ENCODE data around the gene BICDL1. TPM values are rescaled to one million over a fixed set of nuclear protein-coding genes. Genes with fewer than 3 reads are reported as not detected.
A peak's percentile ranks its signal among the peaks of the same experiment; 100 is the strongest.

The BICDL1 gene
- total RNA-seq, 1 donor from 2014 or later, result 1.0 TPM

- Histone ChIP-seq H3K9me3 (ENCODE audit: control insufficient read depth in 3 of 3, low read length in 3 of 3) (no peaks in the 10 kb centered on the region), H3K9ac (ENCODE audit: low read depth in 1 of 3, low read length in 3 of 3) (peak overlapping the region in 1 of 3 donors; percentile 16), H3K36me3 (ENCODE audit: control insufficient read depth in 3 of 3, insufficient read depth in 3 of 3, low read length in 3 of 3) (peaks cover 21 to 29% (median 27%) of the 10 kb centered on the region in 3 donors), H3K4me3 (ENCODE audit: low read length in 3 of 3) (no peak overlapping the region), H3K27me3 (ENCODE audit: control insufficient read depth in 3 of 3, insufficient read depth in 3 of 3, low read length in 3 of 3) (no peaks in the 10 kb centered on the region), H3K27ac (ENCODE audit: low read depth, low read length) (no peak overlapping the region), H3K4me1 (ENCODE audit: control insufficient read depth in 3 of 3, insufficient read depth in 3 of 3, low read length in 3 of 3) (peaks cover 27 to 34% (median 28%) of the 10 kb centered on the region in 3 donors)
Measured at GRCh38 chr12:120094485-120094884, 105.4 kb downstream of the BICDL1 start.

- H3K36me3 ChIP-seq (ENCODE audit: control insufficient read depth in 3 of 3, insufficient read depth in 3 of 3, low read length in 3 of 3), result peaks cover 24 to 30% (median 27%) of the 10 kb centered on the region in 3 donors
- H3K4me1 ChIP-seq (ENCODE audit: control insufficient read depth in 3 of 3, insufficient read depth in 3 of 3, low read length in 3 of 3), result peaks cover 27 to 35% (median 32%) of the 10 kb centered on the region in 3 donors
- H3K9me3 ChIP-seq (ENCODE audit: control insufficient read depth in 3 of 3, low read length in 3 of 3), result no peaks in the 10 kb centered on the region
- H3K27ac ChIP-seq (ENCODE audit: low read depth, low read length), result no peak overlapping the region
- H3K4me3 ChIP-seq (ENCODE audit: low read length in 3 of 3), result no peak overlapping the region
- H3K27me3 ChIP-seq (ENCODE audit: control insufficient read depth in 3 of 3, insufficient read depth in 3 of 3, low read length in 3 of 3), result no peaks in the 10 kb centered on the region
- no peak overlapping the region for H3K9ac ChIP-seq (ENCODE audit: low read depth in 1 of 3, low read length in 3 of 3)
Measured at GRCh38 chr12:120095331-120095730, 106.3 kb downstream of the BICDL1 start.

- no peaks in the 10 kb centered on the region for H3K27me3 ChIP-seq (ENCODE audit: control insufficient read depth in 3 of 3, insufficient read depth in 3 of 3, low read length in 3 of 3)
- peaks cover 25 to 30% (median 27%) of the 10 kb centered on the region in 3 donors for H3K36me3 ChIP-seq (ENCODE audit: control insufficient read depth in 3 of 3, insufficient read depth in 3 of 3, low read length in 3 of 3)
- peaks cover 27 to 35% (median 32%) of the 10 kb centered on the region in 3 donors for H3K4me1 ChIP-seq (ENCODE audit: control insufficient read depth in 3 of 3, insufficient read depth in 3 of 3, low read length in 3 of 3)
- H3K4me3 ChIP-seq (ENCODE audit: low read length in 3 of 3), result no peak overlapping the region
- H3K27ac ChIP-seq (ENCODE audit: low read depth, low read length), result no peak overlapping the region
- no peaks in the 10 kb centered on the region for H3K9me3 ChIP-seq (ENCODE audit: control insufficient read depth in 3 of 3, low read length in 3 of 3)
- no peak overlapping the region for H3K9ac ChIP-seq (ENCODE audit: low read depth in 1 of 3, low read length in 3 of 3)
Measured at GRCh38 chr12:120095736-120096135, 106.7 kb downstream of the BICDL1 start.

GRCh38 chr12:120096671-120097202 lies 107.7 kb downstream of the BICDL1 start:
- Histone ChIP-seq H3K27me3 (ENCODE audit: control insufficient read depth in 3 of 3, insufficient read depth in 3 of 3, low read length in 3 of 3) (no peaks in the 10 kb centered on the region), H3K9ac (ENCODE audit: low read depth in 1 of 3, low read length in 3 of 3) (no peak overlapping the region), H3K4me1 (ENCODE audit: control insufficient read depth in 3 of 3, insufficient read depth in 3 of 3, low read length in 3 of 3) (peaks cover 28 to 36% (median 32%) of the 10 kb centered on the region in 3 donors), H3K4me3 (ENCODE audit: low read length in 3 of 3) (no peak overlapping the region), H3K9me3 (ENCODE audit: control insufficient read depth in 3 of 3, low read length in 3 of 3) (no peaks in the 10 kb centered on the region), H3K36me3 (ENCODE audit: control insufficient read depth in 3 of 3, insufficient read depth in 3 of 3, low read length in 3 of 3) (peaks cover 25 to 30% (median 27%) of the 10 kb centered on the region in 3 donors), H3K27ac (ENCODE audit: low read depth, low read length) (no peak overlapping the region)

- peaks cover 33 to 46% (median 46%) of the 10 kb centered on the region in 3 donors for H3K4me1 ChIP-seq (ENCODE audit: control insufficient read depth in 3 of 3, insufficient read depth in 3 of 3, low read length in 3 of 3)
- no peaks in the 10 kb centered on the region for H3K9me3 ChIP-seq (ENCODE audit: control insufficient read depth in 3 of 3, low read length in 3 of 3)
- H3K27me3 ChIP-seq (ENCODE audit: control insufficient read depth in 3 of 3, insufficient read depth in 3 of 3, low read length in 3 of 3), result no peaks in the 10 kb centered on the region
- H3K27ac ChIP-seq (ENCODE audit: low read depth, low read length), result no peak overlapping the region
- H3K4me3 ChIP-seq (ENCODE audit: low read length in 3 of 3), result no peak overlapping the region
- H3K9ac ChIP-seq (ENCODE audit: low read depth in 1 of 3, low read length in 3 of 3), result no peak overlapping the region
- peaks cover 33 to 45% (median 39%) of the 10 kb centered on the region in 3 donors for H3K36me3 ChIP-seq (ENCODE audit: control insufficient read depth in 3 of 3, insufficient read depth in 3 of 3, low read length in 3 of 3)
Measured at GRCh38 chr12:120098756-120099470, 109.9 kb downstream of the BICDL1 start.

- H3K27ac ChIP-seq (ENCODE audit: low read depth, low read length), result peak overlapping the region; percentile 87
- H3K4me3 ChIP-seq (ENCODE audit: low read length in 3 of 3), result no peak overlapping the region
- H3K9me3 ChIP-seq (ENCODE audit: control insufficient read depth in 3 of 3, low read length in 3 of 3), result no peaks in the 10 kb centered on the region
- peak overlapping the region in 1 of 3 donors; percentile 25 for H3K9ac ChIP-seq (ENCODE audit: low read depth in 1 of 3, low read length in 3 of 3)
- peaks cover 30 to 43% (median 41%) of the 10 kb centered on the region in 3 donors for H3K4me1 ChIP-seq (ENCODE audit: control insufficient read depth in 3 of 3, insufficient read depth in 3 of 3, low read length in 3 of 3)
- H3K27me3 ChIP-seq (ENCODE audit: control insufficient read depth in 3 of 3, insufficient read depth in 3 of 3, low read length in 3 of 3), result no peaks in the 10 kb centered on the region
- H3K36me3 ChIP-seq (ENCODE audit: control insufficient read depth in 3 of 3, insufficient read depth in 3 of 3, low read length in 3 of 3), result peaks cover 29 to 44% (median 39%) of the 10 kb centered on the region in 3 donors
Measured at GRCh38 chr12:120099738-120100137, 110.7 kb downstream of the BICDL1 start.

GRCh38 chr12:120100630-120101029 lies 111.6 kb downstream of the BICDL1 start:
- peak overlapping the region; percentile 59 to 76 (median 61) for H3K9ac ChIP-seq (ENCODE audit: low read depth in 1 of 3, low read length in 3 of 3)
- H3K4me1 ChIP-seq (ENCODE audit: control insufficient read depth in 3 of 3, insufficient read depth in 3 of 3, low read length in 3 of 3), result peaks cover 28 to 40% (median 40%) of the 10 kb centered on the region in 3 donors
- H3K27ac ChIP-seq (ENCODE audit: low read depth, low read length), result peak overlapping the region; percentile 87
- peak overlapping the region in 2 of 3 donors; percentile 35 to 40 for H3K4me3 ChIP-seq (ENCODE audit: low read length in 3 of 3)
- H3K36me3 ChIP-seq (ENCODE audit: control insufficient read depth in 3 of 3, insufficient read depth in 3 of 3, low read length in 3 of 3), result peaks cover 34 to 49% (median 39%) of the 10 kb centered on the region in 3 donors
- no peaks in the 10 kb centered on the region for H3K27me3 ChIP-seq (ENCODE audit: control insufficient read depth in 3 of 3, insufficient read depth in 3 of 3, low read length in 3 of 3)
- no peaks in the 10 kb centered on the region for H3K9me3 ChIP-seq (ENCODE audit: control insufficient read depth in 3 of 3, low read length in 3 of 3)

GRCh38 chr12:120101182-120101581 lies 112.1 kb downstream of the BICDL1 start:
- Histone ChIP-seq H3K36me3 (ENCODE audit: control insufficient read depth in 3 of 3, insufficient read depth in 3 of 3, low read length in 3 of 3) (peaks cover 34 to 49% (median 39%) of the 10 kb centered on the region in 3 donors), H3K9ac (ENCODE audit: low read depth in 1 of 3, low read length in 3 of 3) (peak overlapping the region; percentile 59 to 76 (median 61)), H3K9me3 (ENCODE audit: control insufficient read depth in 3 of 3, low read length in 3 of 3) (no peaks in the 10 kb centered on the region), H3K4me3 (ENCODE audit: low read length in 3 of 3) (peak overlapping the region; percentile 30 to 40 (median 35)), H3K27ac (ENCODE audit: low read depth, low read length) (peak overlapping the region; percentile 87), H3K4me1 (ENCODE audit: control insufficient read depth in 3 of 3, insufficient read depth in 3 of 3, low read length in 3 of 3) (peaks cover 28 to 40% (median 40%) of the 10 kb centered on the region in 3 donors), H3K27me3 (ENCODE audit: control insufficient read depth in 3 of 3, insufficient read depth in 3 of 3, low read length in 3 of 3) (no peaks in the 10 kb centered on the region)

GRCh38 chr12:120101617-120102016 lies 112.6 kb downstream of the BICDL1 start:
- peak overlapping the region in 1 of 3 donors; percentile 35 for H3K4me3 ChIP-seq (ENCODE audit: low read length in 3 of 3)

More at GRCh38 chr12:120101617-120102016, 112.6 kb downstream of the BICDL1 start:
- H3K36me3 ChIP-seq (ENCODE audit: control insufficient read depth in 3 of 3, insufficient read depth in 3 of 3, low read length in 3 of 3), result peaks cover 30 to 44% (median 35%) of the 10 kb centered on the region in 3 donors
- H3K9ac ChIP-seq (ENCODE audit: low read depth in 1 of 3, low read length in 3 of 3), result peak overlapping the region; percentile 33 to 76 (median 59)
- peak overlapping the region; percentile 87 for H3K27ac ChIP-seq (ENCODE audit: low read depth, low read length)
- peaks cover 25 to 40% (median 37%) of the 10 kb centered on the region in 3 donors for H3K4me1 ChIP-seq (ENCODE audit: control insufficient read depth in 3 of 3, insufficient read depth in 3 of 3, low read length in 3 of 3)
- H3K9me3 ChIP-seq (ENCODE audit: control insufficient read depth in 3 of 3, low read length in 3 of 3), result no peaks in the 10 kb centered on the region
- H3K27me3 ChIP-seq (ENCODE audit: control insufficient read depth in 3 of 3, insufficient read depth in 3 of 3, low read length in 3 of 3), result no peaks in the 10 kb centered on the region

All from skeletal muscle tissue (tissue), 4 donors.